Activated T-helper 1 cell treated with anti-CD3 and anti-CD28 coated beads, Interleukin-2, amount 50 U/mL, for 16 hours (primary cell): ENCODE data around the gene RNASE13.

ENCODE experiments used
- DNase-seq, 2 donors: peaks; one replicate each; pipeline ENCODE4 v3.0.0-alpha.2; 2020; ENCODE audit warnings: low read depth in 1 of 2, low spot score in 1 of 2

RNASE13 gene

GRCh38 chr14:21034707-21035106 lies at the start of gene RNASE13:
RNASE13 (minus strand) TSS chr14:21034807; CDS start chr14:21034288, 519 bp downstream.
- no peak for DNase-seq

GRCh38 chr14:21084396-21084795 lies 49.8 kb upstream of the RNASE13 start:
- DNase-seq, result no peak

- no peak for DNase-seq
Observed at GRCh38 chr14:21083565-21084325, 49.1 kb upstream of the RNASE13 start.

GRCh38 chr14:21081521-21082142 lies 47.0 kb upstream of the RNASE13 start:
- DNase-seq, result no peak

- DNase-seq, result no peak
Observed at GRCh38 chr14:21078726-21079125, 44.1 kb upstream of the RNASE13 start.

GRCh38 chr14:21078287-21078686 lies 43.7 kb upstream of the RNASE13 start:
- no peak for DNase-seq

GRCh38 chr14:21077672-21078071 lies 43.1 kb upstream of the RNASE13 start:
- DNase-seq, result no peak

- DNase-seq, result no peak
Observed at GRCh38 chr14:21075719-21076437, 41.3 kb upstream of the RNASE13 start.

- no peak for DNase-seq
Observed at GRCh38 chr14:21074398-21075272, 40.0 kb upstream of the RNASE13 start.

- no peak for DNase-seq
Observed at GRCh38 chr14:21073921-21074320, 39.3 kb upstream of the RNASE13 start.

GRCh38 chr14:21072781-21073339 lies 38.3 kb upstream of the RNASE13 start:
- DNase-seq, result no peak

- DNase-seq, result no peak
Observed at GRCh38 chr14:21072031-21072473, 37.4 kb upstream of the RNASE13 start.

- no peak for DNase-seq
Observed at GRCh38 chr14:21071225-21072030, 36.8 kb upstream of the RNASE13 start.

GRCh38 chr14:21070610-21071224 lies 36.1 kb upstream of the RNASE13 start:
- no peak for DNase-seq

GRCh38 chr14:21070083-21070609 lies 35.5 kb upstream of the RNASE13 start, which contains the start of gene ARHGEF40:
ARHGEF40 (plus strand) TSS chr14:21070304; CDS start chr14:21070397, 93 bp downstream.
- no peak for DNase-seq

GRCh38 chr14:21069388-21070082 lies 34.9 kb upstream of the RNASE13 start:
- no peak for DNase-seq

- no peak for DNase-seq
Observed at GRCh38 chr14:21068521-21069387, 34.1 kb upstream of the RNASE13 start.
